ENCODE measurements around the gene OR4D11. TPM values are rescaled to one million over a fixed set of nuclear protein-coding genes. Genes with fewer than 3 reads are reported as not detected.

OR4D11 gene
- total RNA-seq, 2 experiments from 2014 or later, result not detected

- no peak for DNase-seq (ENCODE audit: low spot score)
- CTCF ChIA-PET (ENCODE audit: unreplicated experiment), result no interaction called here
- intact Hi-C loops (cut with micrococcal nuclease; ENCODE audit: unreplicated experiment), result no loop called here
- Histone ChIP-seq H3K4me2 (ENCODE audit: low read length) (no peak overlapping the region), H3K9me3 (ENCODE audit: low read length) (no peaks in the 10 kb centered on the region), H3K4me1 (ENCODE audit: insufficient read depth, low read length, poor library complexity, severe bottlenecking) (no peaks in the 10 kb centered on the region), H4K20me1 (ENCODE audit: insufficient read depth, low read length) (no peaks in the 10 kb centered on the region), H2AFZ (ENCODE audit: low read length) (no peak overlapping the region), H3K36me3 (ENCODE audit: insufficient read depth, low read length) (no peaks in the 10 kb centered on the region), H3K9me2 (ENCODE audit: insufficient read depth, low read length) (no peaks in the 10 kb centered on the region), H3K27ac (ENCODE audit: low read depth, low read length, poor library complexity, severe bottlenecking) (no peak overlapping the region), H3K4me3 (ENCODE audit: low read depth, low read length, poor library complexity, severe bottlenecking) (no peak overlapping the region), H3K79me2 (ENCODE audit: insufficient read depth, low read depth, low read length) (no peaks in the 10 kb centered on the region)
- POLR2A ChIA-PET, result interaction anchor here (0.7 to 0.9 kb wide), 2 partner anchors 17 to 127 kb away, joined by 3 read pairs; no protein-coding TSS in a partner anchor
- no TSS peak for BruUV-seq (replicated peaks)
- no peak for TF ChIP-seq EZH2phosphoT487 (IDR thresholded peaks at IDR 0.05; ENCODE audit: borderline replicate concordance, low read depth, low read length)
- TF ChIP-seq, protein P1, sequence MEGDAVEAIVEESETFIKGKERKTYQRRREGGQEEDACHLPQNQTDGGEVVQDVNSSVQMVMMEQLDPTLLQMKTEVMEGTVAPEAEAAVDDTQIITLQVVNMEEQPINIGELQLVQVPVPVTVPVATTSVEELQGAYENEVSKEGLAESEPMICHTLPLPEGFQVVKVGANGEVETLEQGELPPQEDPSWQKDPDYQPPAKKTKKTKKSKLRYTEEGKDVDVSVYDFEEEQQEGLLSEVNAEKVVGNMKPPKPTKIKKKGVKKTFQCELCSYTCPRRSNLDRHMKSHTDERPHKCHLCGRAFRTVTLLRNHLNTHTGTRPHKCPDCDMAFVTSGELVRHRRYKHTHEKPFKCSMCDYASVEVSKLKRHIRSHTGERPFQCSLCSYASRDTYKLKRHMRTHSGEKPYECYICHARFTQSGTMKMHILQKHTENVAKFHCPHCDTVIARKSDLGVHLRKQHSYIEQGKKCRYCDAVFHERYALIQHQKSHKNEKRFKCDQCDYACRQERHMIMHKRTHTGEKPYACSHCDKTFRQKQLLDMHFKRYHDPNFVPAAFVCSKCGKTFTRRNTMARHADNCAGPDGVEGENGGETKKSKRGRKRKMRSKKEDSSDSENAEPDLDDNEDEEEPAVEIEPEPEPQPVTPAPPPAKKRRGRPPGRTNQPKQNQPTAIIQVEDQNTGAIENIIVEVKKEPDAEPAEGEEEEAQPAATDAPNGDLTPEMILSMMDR (conservative IDR thresholded peaks at IDR 0.05; ENCODE audit: low read length), result no peak
These were observed 17.4 kb downstream of the OR4D11 start for GRCh38 chr11:59520741-59521140.

DNA sequence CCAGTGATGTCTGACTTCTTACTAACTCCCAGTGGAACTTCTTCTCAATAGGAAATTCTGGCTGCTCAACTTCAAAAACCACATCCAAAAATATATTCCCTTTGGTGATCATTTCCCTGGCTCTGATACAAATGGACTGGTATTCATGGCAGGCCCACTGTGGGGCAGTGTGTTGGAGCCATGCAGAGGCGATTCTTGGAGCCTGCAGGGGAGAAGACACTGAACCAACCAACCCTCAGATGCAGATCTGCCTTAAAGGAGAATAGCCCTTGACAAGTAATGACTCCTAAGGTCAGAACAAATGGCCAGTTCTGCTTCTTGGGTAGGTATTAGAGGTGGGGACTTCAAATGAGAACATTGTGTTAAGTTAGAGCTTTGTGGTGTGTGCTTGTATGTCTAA lies 20.2 kb downstream of the OR4D11 start:
- no peaks in the 10 kb centered on the region for H4K20me1 ChIP-seq (ENCODE audit: insufficient read depth, low read length)
- no peak overlapping the region for H3K4me2 ChIP-seq (ENCODE audit: low read length)
- BruUV-seq (replicated peaks), result no TSS peak
- no peak overlapping the region for H2AFZ ChIP-seq (ENCODE audit: low read length)
- H3K36me3 ChIP-seq (ENCODE audit: insufficient read depth, low read length), result no peaks in the 10 kb centered on the region
- H3K79me2 ChIP-seq (ENCODE audit: insufficient read depth, low read depth, low read length), result no peaks in the 10 kb centered on the region
- no peak overlapping the region for H3K4me3 ChIP-seq (ENCODE audit: low read depth, low read length, poor library complexity, severe bottlenecking)
- intact Hi-C loops (cut with micrococcal nuclease; ENCODE audit: unreplicated experiment), result no loop called here
- no peak overlapping the region for H3K27ac ChIP-seq (ENCODE audit: low read depth, low read length, poor library complexity, severe bottlenecking)
- ChIA-PET POLR2A (interaction anchor here (0.5 to 0.7 kb wide), 3 partner anchors 10 to 917 kb away, joined by 4 to 6 read pairs (median 4); no protein-coding TSS in a partner anchor), CTCF (ENCODE audit: unreplicated experiment) (no interaction called here)
- DNase-seq (ENCODE audit: low spot score), result no peak
- no peaks in the 10 kb centered on the region for H3K9me2 ChIP-seq (ENCODE audit: insufficient read depth, low read length)
- no peaks in the 10 kb centered on the region for H3K9me3 ChIP-seq (ENCODE audit: low read length)
- H3K4me1 ChIP-seq (ENCODE audit: insufficient read depth, low read length, poor library complexity, severe bottlenecking), result no peaks in the 10 kb centered on the region
- TF ChIP-seq EZH2phosphoT487 (IDR thresholded peaks at IDR 0.05; ENCODE audit: borderline replicate concordance, low read depth, low read length), result no peak
- TF ChIP-seq, protein P1 (conservative IDR thresholded peaks at IDR 0.05; ENCODE audit: low read length), result 0 out of 2 replicates have a peak, but pooled peaks have one; percentile 16

DNA sequence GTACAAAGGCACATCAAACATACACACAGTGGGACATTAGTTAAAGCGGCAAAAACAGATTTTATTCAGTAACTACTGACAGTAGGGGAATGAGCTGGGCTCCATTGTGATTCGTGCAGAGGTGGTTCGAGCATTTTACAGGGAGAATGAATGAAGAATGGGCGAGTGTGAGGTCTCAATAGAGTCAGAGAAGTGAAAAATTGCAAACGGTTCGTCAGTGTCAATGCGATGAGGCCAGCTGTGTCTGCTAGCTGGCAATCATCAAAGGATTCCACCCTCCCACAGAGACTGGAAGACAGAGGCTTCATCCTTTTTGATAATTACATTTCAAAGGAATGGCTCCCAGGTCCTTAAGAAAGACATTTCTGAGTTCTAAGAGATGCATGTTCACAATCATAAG lies 25.3 kb downstream of the OR4D11 start:
- Histone ChIP-seq H3K9me3 (ENCODE audit: low read length) (no peaks in the 10 kb centered on the region), H3K9me2 (ENCODE audit: insufficient read depth, low read length) (no peaks in the 10 kb centered on the region), H3K79me2 (ENCODE audit: insufficient read depth, low read depth, low read length) (no peaks in the 10 kb centered on the region), H3K4me2 (ENCODE audit: low read length) (no peak overlapping the region), H3K4me1 (ENCODE audit: insufficient read depth, low read length, poor library complexity, severe bottlenecking) (no peaks in the 10 kb centered on the region), H3K4me3 (ENCODE audit: low read depth, low read length, poor library complexity, severe bottlenecking) (no peak overlapping the region), H4K20me1 (ENCODE audit: insufficient read depth, low read length) (no peaks in the 10 kb centered on the region), H3K36me3 (ENCODE audit: insufficient read depth, low read length) (no peaks in the 10 kb centered on the region), H3K27ac (ENCODE audit: low read depth, low read length, poor library complexity, severe bottlenecking) (no peak overlapping the region), H2AFZ (ENCODE audit: low read length) (no peak overlapping the region)
- intact Hi-C loops (cut with micrococcal nuclease; ENCODE audit: unreplicated experiment), result no loop called here
- POLR2A ChIA-PET, result interaction anchor here (0.7 kb wide), 1 partner anchor 779 kb away, joined by 3 read pairs; no protein-coding TSS in a partner anchor
- DNase-seq (ENCODE audit: low spot score), result no peak
- TF ChIP-seq, protein P1 (conservative IDR thresholded peaks at IDR 0.05; ENCODE audit: low read length), result no peak
- TF ChIP-seq EZH2phosphoT487 (IDR thresholded peaks at IDR 0.05; ENCODE audit: borderline replicate concordance, low read depth, low read length), result no peak
- CTCF ChIA-PET (ENCODE audit: unreplicated experiment), result no interaction called here
- BruUV-seq (replicated peaks), result no TSS peak

All from OCI-LY7 (cell line).